ENCODE results near the gene RNF115. TPM values are rescaled to one million over a fixed set of nuclear protein-coding genes. Genes with fewer than 3 reads are reported as not detected.

RNF115 gene
- total RNA-seq, 4 donors from 2014 or later = 34.3 to 54.9 (median 39.9) TPM

GRCh38 chr1:145849356-145850160 lies 25.7 kb upstream of the RNF115 start:
- no peaks in the 10 kb centered on the region for H3K27me3 ChIP-seq
- peaks cover 0 to 16% (median 6%) of the 10 kb centered on the region in 3 donors for H3K4me1 ChIP-seq
- peaks cover 0 to 73% of the 10 kb centered on the region in 2 donors for H3K36me3 ChIP-seq
- no peak overlapping the region for H3K4me3 ChIP-seq
- no peaks in the 10 kb centered on the region for H3K9me3 ChIP-seq
- peak overlapping the region in 3 of 4 donors; percentile 7 to 27 (median 22) for H3K27ac ChIP-seq
- WGBS, 2 donors (ENCODE audit: low coverage in 1 of 2) = 60 to 68% methylated on average over 1 to 12 of the region's 15 CpGs
- ATAC-seq = no peak
- no peak for TF ChIP-seq POLR2A (IDR thresholded peaks at IDR 0.05)
- TF ChIP-seq, protein P1, sequence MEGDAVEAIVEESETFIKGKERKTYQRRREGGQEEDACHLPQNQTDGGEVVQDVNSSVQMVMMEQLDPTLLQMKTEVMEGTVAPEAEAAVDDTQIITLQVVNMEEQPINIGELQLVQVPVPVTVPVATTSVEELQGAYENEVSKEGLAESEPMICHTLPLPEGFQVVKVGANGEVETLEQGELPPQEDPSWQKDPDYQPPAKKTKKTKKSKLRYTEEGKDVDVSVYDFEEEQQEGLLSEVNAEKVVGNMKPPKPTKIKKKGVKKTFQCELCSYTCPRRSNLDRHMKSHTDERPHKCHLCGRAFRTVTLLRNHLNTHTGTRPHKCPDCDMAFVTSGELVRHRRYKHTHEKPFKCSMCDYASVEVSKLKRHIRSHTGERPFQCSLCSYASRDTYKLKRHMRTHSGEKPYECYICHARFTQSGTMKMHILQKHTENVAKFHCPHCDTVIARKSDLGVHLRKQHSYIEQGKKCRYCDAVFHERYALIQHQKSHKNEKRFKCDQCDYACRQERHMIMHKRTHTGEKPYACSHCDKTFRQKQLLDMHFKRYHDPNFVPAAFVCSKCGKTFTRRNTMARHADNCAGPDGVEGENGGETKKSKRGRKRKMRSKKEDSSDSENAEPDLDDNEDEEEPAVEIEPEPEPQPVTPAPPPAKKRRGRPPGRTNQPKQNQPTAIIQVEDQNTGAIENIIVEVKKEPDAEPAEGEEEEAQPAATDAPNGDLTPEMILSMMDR (IDR thresholded peaks at IDR 0.05) = peak in 1 of 4 experiments; percentile 27

- WGBS, 2 donors (ENCODE audit: low coverage in 1 of 2) = 69 to 71% methylated on average over 1 to 2 of the region's 3 CpGs
- H3K9me3 ChIP-seq = no peaks in the 10 kb centered on the region
- no peak overlapping the region for H3K4me3 ChIP-seq
- H3K4me1 ChIP-seq = peaks cover 0 to 17% (median 7%) of the 10 kb centered on the region in 3 donors
- ATAC-seq = no peak
- H3K36me3 ChIP-seq = peaks cover 0 to 63% of the 10 kb centered on the region in 2 donors
- no peak overlapping the region for H3K27ac ChIP-seq
- no peaks in the 10 kb centered on the region for H3K27me3 ChIP-seq
- TF ChIP-seq, protein P1 (IDR thresholded peaks at IDR 0.05) = no peak
- no peak for TF ChIP-seq EP300 (IDR thresholded peaks at IDR 0.05)
- no peak for TF ChIP-seq POLR2A (IDR thresholded peaks at IDR 0.05)
- TF ChIP-seq POLR2AphosphoS5 (IDR thresholded peaks at IDR 0.05) = no peak
Observed at GRCh38 chr1:145847827-145848226, 23.9 kb upstream of the RNF115 start.

DNA sequence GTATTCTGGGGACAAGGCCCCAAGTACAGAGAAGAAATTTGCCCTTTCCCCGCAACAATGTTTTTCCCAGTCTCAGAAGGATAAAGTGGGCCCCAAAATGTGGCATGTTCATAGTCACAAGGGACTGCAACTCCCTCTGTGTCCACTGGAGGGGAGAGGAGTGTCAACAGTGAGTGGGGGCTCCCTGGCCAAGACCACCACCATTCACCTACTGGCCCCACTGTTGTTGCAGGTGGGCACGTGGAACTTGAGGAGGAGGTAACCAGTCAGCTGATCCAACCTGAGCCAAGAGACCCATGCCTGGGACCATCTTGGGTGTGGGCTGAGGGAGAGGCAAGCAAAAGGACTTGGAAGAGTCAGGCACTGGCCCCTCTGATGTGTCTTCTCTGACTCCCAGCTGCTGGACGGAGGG lies 22.3 kb upstream of the RNF115 start:
- Histone ChIP-seq H3K36me3 (peaks cover 0 to 63% of the 10 kb centered on the region in 2 donors), H3K4me3 (peak overlapping the region in 1 of 2 donors; percentile 61), H3K27me3 (no peaks in the 10 kb centered on the region), H3K27ac (peak overlapping the region in 3 of 4 donors; percentile 76 to 84 (median 84)), H3K9me3 (no peaks in the 10 kb centered on the region), H3K4me1 (peaks cover 0 to 17% (median 7%) of the 10 kb centered on the region in 3 donors)
- WGBS, 2 donors (ENCODE audit: low coverage in 1 of 2) = 100% methylated on average over 1 of the region's 3 CpGs; no CpG with 5 or more reads in 1 of the 2 donors
- ATAC-seq = peak; percentile 39
- TF ChIP-seq, protein P1 (IDR thresholded peaks at IDR 0.05) = peak; percentile 51 to 62 (median 54)
- TF ChIP-seq POLR2A (IDR thresholded peaks at IDR 0.05) (no peak), EP300 (IDR thresholded peaks at IDR 0.05) (no peak), POLR2AphosphoS5 (IDR thresholded peaks at IDR 0.05) (no peak)

DNA sequence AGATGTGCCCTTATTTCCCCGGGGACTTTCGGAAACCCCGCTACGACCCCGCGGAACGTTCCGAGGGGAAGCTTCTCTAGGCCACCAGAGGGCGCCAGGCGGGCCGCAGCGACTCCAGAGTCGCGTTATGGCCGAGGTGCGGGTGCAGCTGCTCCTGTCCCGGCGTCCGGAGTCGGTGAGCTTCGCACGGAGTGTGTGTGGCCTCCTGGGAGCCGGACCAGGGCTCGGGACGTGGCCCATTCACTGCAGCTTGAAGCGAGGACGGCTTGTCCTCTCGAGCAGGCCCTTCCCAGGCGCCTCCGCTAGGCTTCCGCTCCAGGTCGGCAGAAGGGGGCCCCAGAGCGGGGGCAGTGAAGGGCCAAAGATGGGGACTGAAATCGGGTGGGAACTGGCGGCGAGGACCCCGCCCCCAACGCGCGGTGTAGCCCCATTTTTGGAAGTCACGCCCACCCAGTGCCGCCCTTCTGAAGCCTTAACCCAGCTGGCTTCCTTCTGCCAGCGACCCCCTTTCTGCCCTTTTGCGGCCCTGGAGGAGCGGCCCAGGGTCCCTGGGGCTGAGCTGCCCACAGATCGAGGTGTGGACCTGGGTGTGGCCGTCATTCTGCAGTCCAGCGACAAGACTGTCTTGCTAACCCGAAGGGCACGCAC lies 21.7 kb upstream of the RNF115 start, which contains the start of gene NUDT17:
TSS of gene NUDT17 (plus strand) at position 117 of the 648 bp plus-strand sequence. CDS start at position 128, 11 bp downstream.
- peaks cover 0 to 63% of the 10 kb centered on the region in 2 donors for H3K36me3 ChIP-seq
- no peaks in the 10 kb centered on the region for H3K9me3 ChIP-seq
- peak within 1 kb of the TSS; percentile 30 to 84 (median 80) for H3K27ac ChIP-seq
- no peaks in the 10 kb centered on the region for H3K27me3 ChIP-seq
- TF ChIP-seq EP300 (IDR thresholded peaks at IDR 0.05) = no peak
- no peak for TF ChIP-seq POLR2A (IDR thresholded peaks at IDR 0.05)
- peak; percentile 42 for TF ChIP-seq POLR2AphosphoS5 (IDR thresholded peaks at IDR 0.05)
- TF ChIP-seq, protein P1 (IDR thresholded peaks at IDR 0.05) = peak; percentile 66 to 95 (median 86)
- H3K4me3 ChIP-seq = peak within 1 kb of the TSS; percentile 37 to 61
- WGBS, 2 donors (ENCODE audit: low coverage in 1 of 2) = 0% methylated on average over 7 of the region's 50 CpGs
- peaks cover 0 to 17% (median 7%) of the 10 kb centered on the region in 3 donors for H3K4me1 ChIP-seq
- ATAC-seq = peak; percentile 88

Data from gastroesophageal sphincter (tissue), 4 donors.